ENCODE measurements around the gene ACTN2. TPM values are rescaled to one million over a fixed set of nuclear protein-coding genes. Genes with fewer than 3 reads are reported as not detected.
A peak's percentile ranks its signal among the peaks of the same experiment; 100 is the strongest.

The ACTN2 gene
- total RNA-seq, 1 donor from 2014 or later: 0.52 TPM

GRCh38 chr1:236751385-236751784, 65.1 kb downstream of the ACTN2 start:
- H3K27me3 Mint-ChIP-seq (ENCODE audit: insufficient read depth, low read depth): peaks cover 2% of the 10 kb centered on the region
- H3K27ac ChIP-seq: no peak overlapping the region

GRCh38 chr1:236751935-236752334, 65.6 kb downstream of the ACTN2 start:
- H3K36me3 ChIP-seq: no peaks in the 10 kb centered on the region
- Mint-ChIP-seq H3K36me3 (no peaks in the 10 kb centered on the region), H3K9me3 (no peaks in the 10 kb centered on the region), H3K4me3 (no peak overlapping the region), H3K4me1 (no peaks in the 10 kb centered on the region), H3K27ac (no peak overlapping the region), H3K27me3 (ENCODE audit: insufficient read depth, low read depth) (peaks cover 2% of the 10 kb centered on the region)
- H3K4me3 ChIP-seq: no peak overlapping the region
- H3F3A ChIP-seq (ENCODE audit: low read depth): no peaks in the 10 kb centered on the region
- no peaks in the 10 kb centered on the region for H3K79me2 ChIP-seq (ENCODE audit: low read depth)
- no peak overlapping the region for H2AFZ ChIP-seq (replicated peaks)
- TF ChIP-seq CTCF (IDR thresholded peaks at IDR 0.05): no peak
- no peak for TF ChIP-seq EZH2phosphoT487 (IDR thresholded peaks at IDR 0.05)
- no peak for TF ChIP-seq EZH2 (IDR thresholded peaks at IDR 0.05)
- no peaks in the 10 kb centered on the region for H3K27me3 ChIP-seq
- H3K27ac ChIP-seq: no peak overlapping the region
- H3K9me3 ChIP-seq (ENCODE audit: low read depth): no peaks in the 10 kb centered on the region
- no peaks in the 10 kb centered on the region for H3K4me1 ChIP-seq
- no peaks in the 10 kb centered on the region for H4K20me1 ChIP-seq (ENCODE audit: low read depth)
- DNase-seq (ENCODE audit: low spot score): no peak
- H3K4me2 ChIP-seq: no peak overlapping the region
- no peak overlapping the region for H3K9ac ChIP-seq

More at GRCh38 chr1:236751385-236751784, 65.1 kb downstream of the ACTN2 start:
- Mint-ChIP-seq H3K27ac (no peak overlapping the region), H3K4me1 (no peaks in the 10 kb centered on the region), H3K36me3 (no peaks in the 10 kb centered on the region), H3K4me3 (no peak overlapping the region), H3K9me3 (no peaks in the 10 kb centered on the region)
- Histone ChIP-seq H3K4me1 (no peaks in the 10 kb centered on the region), H3K4me2 (no peak overlapping the region), H2AFZ (replicated peaks) (no peak overlapping the region), H3K4me3 (no peak overlapping the region), H3F3A (ENCODE audit: low read depth) (no peaks in the 10 kb centered on the region), H3K79me2 (ENCODE audit: low read depth) (no peaks in the 10 kb centered on the region), H3K9me3 (ENCODE audit: low read depth) (no peaks in the 10 kb centered on the region), H3K27me3 (no peaks in the 10 kb centered on the region), H3K36me3 (no peaks in the 10 kb centered on the region), H4K20me1 (ENCODE audit: low read depth) (no peaks in the 10 kb centered on the region), H3K9ac (no peak overlapping the region)
- no peak for DNase-seq (ENCODE audit: low spot score)
- TF ChIP-seq EZH2 (IDR thresholded peaks at IDR 0.05) (no peak), EZH2phosphoT487 (IDR thresholded peaks at IDR 0.05) (no peak), CTCF (IDR thresholded peaks at IDR 0.05) (no peak)

DNA sequence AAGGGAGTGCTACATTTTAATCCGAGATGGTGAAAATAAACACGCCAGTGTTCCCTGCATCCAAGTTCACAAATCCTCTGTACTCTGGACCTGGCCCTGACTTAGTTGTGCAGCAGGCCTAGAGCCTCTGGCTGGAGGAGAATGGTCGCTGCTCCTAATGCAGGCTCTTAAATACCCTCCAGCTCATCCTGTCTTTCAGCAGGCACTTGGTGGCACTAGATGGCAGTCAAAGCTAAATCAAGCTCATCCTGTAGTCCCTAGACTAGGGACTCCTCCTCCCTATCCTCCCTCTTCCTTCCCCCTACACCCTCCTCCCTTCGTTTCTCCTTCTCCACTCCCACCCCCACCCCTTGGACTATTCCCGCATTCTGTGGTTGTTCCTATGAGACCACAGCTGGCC, 67.2 kb downstream of the ACTN2 start:
- H3K9me3 ChIP-seq (ENCODE audit: low read depth): no peaks in the 10 kb centered on the region
- Mint-ChIP-seq H3K27ac (no peak overlapping the region), H3K4me1 (no peaks in the 10 kb centered on the region), H3K9me3 (no peaks in the 10 kb centered on the region), H3K36me3 (no peaks in the 10 kb centered on the region), H3K4me3 (no peak overlapping the region), H3K27me3 (ENCODE audit: insufficient read depth, low read depth) (peaks cover 2% of the 10 kb centered on the region)
- no peak overlapping the region for H3K4me3 ChIP-seq
- no peaks in the 10 kb centered on the region for H3K36me3 ChIP-seq
- H3K4me2 ChIP-seq: no peak overlapping the region
- H3K4me1 ChIP-seq: no peaks in the 10 kb centered on the region
- DNase-seq (ENCODE audit: low spot score): peak; percentile 49
- H3K79me2 ChIP-seq (ENCODE audit: low read depth): no peaks in the 10 kb centered on the region
- H4K20me1 ChIP-seq (ENCODE audit: low read depth): no peaks in the 10 kb centered on the region
- H3K27ac ChIP-seq: no peak overlapping the region
- TF ChIP-seq EZH2phosphoT487 (IDR thresholded peaks at IDR 0.05) (no peak), CTCF (IDR thresholded peaks at IDR 0.05) (peak; percentile 45)
- no peak overlapping the region for H2AFZ ChIP-seq (replicated peaks)
- no peaks in the 10 kb centered on the region for H3K27me3 ChIP-seq
- H3F3A ChIP-seq (ENCODE audit: low read depth): no peaks in the 10 kb centered on the region
- no peak overlapping the region for H3K9ac ChIP-seq

Data from neural progenitor cell (in vitro differentiated cells).